Activated CD4-positive, alpha-beta memory T cell treated with anti-CD3 and anti-CD28 coated beads, Interleukin-2, amount 10 ng/mL, durations not matched to agents 7 days and 5 days (primary cell): ENCODE data around the gene CCDC85A. TPM values are rescaled to one million over a fixed set of nuclear protein-coding genes. Genes with fewer than 3 reads are reported as not detected.

Source experiments
- CTCF ChIA-PET: fragments of 350-600 bp; sonication (Branson Sonifier 250); formaldehyde crosslinking; loops from one replicate; lab custom pipeline; 2021; ENCODE audit warnings: antibody characterized with exemption, inconsistent platforms; lab: Charles Lee
- POLR2A ChIA-PET: fragments of 350-600 bp; sonication (Branson Sonifier 250); formaldehyde crosslinking; loops from one replicate; lab custom pipeline; 2021; ENCODE audit warnings: antibody characterized with exemption; lab: Charles Lee
- DNase-seq: peaks from one replicate; pipeline ENCODE4 v3.0.0-alpha.2; 2020
- H3K27ac Mint-ChIP-seq: one replicate; pipeline ENCODE4 v1.8.0; 2021; ENCODE audit warnings: mild to moderate bottlenecking, mixed read lengths
- H3K27me3 Mint-ChIP-seq: one replicate; pipeline ENCODE4 v1.8.0; 2021; ENCODE audit warnings: mixed read lengths
- H3K36me3 Mint-ChIP-seq: one replicate; pipeline ENCODE4 v1.8.0; 2021; ENCODE audit warnings: low read depth, mixed read lengths
- H3K4me1 Mint-ChIP-seq: one replicate; pipeline ENCODE4 v1.8.0; 2021; ENCODE audit warnings: mixed read lengths
- H3K4me3 Mint-ChIP-seq: one replicate; pipeline ENCODE4 v1.8.0; 2021; ENCODE audit warnings: mild to moderate bottlenecking, mixed read lengths
- H3K9me3 Mint-ChIP-seq: one replicate; pipeline ENCODE4 v1.8.0; 2021; ENCODE audit warnings: mixed read lengths
- total RNA-seq, 2 experiments: library from RNA; stranded (reverse); gene quantifications; one replicate each; pipeline ENCODE4 v1.2.3, GENCODE V29; 2021

The CCDC85A gene
- total RNA-seq, 2 experiments from 2014 or later, result not detected

DNA sequence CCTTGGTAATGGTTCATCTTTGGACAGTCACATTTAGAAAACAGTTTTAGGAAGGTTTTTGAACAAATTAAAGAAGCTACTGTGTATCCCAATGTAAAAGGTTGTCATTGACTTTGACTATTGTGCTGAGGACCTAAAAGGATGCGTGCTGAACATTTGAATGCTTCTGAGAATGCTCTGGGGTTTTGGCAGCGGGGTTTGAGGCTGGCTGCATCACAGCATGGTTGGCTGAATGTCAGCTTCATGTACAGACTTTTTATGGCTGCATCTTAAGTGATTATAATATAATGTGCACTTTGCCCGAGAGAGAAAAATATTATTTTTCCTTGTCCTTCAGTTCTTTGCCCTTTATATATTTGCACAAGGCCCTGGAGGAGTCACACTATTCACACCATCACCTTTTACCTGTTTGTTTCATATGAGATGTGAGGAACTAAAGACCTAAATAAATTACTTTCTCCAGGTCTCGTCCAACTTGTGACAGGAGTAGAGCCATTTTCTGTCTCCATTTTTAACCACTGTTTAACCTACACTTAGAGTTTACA is 125.9 kb downstream of the CCDC85A start:
- H3K27me3 Mint-ChIP-seq, result no peaks in the 10 kb centered on the region
- H3K36me3 Mint-ChIP-seq, result no peaks in the 10 kb centered on the region
- no peak overlapping the region for H3K27ac Mint-ChIP-seq
- ChIA-PET CTCF (no interaction called here), POLR2A (no interaction called here)
- no peak overlapping the region for H3K4me3 Mint-ChIP-seq
- DNase-seq, result no peak
- H3K4me1 Mint-ChIP-seq, result no peaks in the 10 kb centered on the region
- no peaks in the 10 kb centered on the region for H3K9me3 Mint-ChIP-seq

DNA sequence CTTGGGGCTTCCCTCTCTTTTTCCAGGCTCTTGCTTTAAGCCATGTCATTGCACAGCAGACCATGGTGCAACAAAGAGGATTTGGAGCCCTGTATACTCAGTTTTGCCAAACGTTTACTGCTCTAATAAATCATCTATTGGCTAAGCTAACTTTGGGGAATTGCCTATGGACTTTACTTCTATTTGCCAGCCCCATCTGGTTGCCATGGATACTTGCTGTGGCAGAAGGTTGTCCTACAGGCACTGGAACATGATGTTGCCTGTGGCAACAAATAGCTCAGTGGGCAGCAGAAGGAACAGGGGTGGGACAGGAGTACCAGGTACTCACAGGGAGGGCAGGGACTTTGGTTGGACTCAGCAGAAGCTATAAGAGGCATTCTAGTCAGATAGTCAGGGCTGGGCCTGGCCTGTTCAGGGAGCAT is 129.7 kb downstream of the CCDC85A start:
- CTCF ChIA-PET, result no interaction called here
- POLR2A ChIA-PET, result interaction anchor here (0.5 kb wide), 1 partner anchor 75 kb away, joined by 3 read pairs; no protein-coding TSS in a partner anchor
- H3K36me3 Mint-ChIP-seq, result no peaks in the 10 kb centered on the region
- no peak overlapping the region for H3K4me3 Mint-ChIP-seq
- no peaks in the 10 kb centered on the region for H3K9me3 Mint-ChIP-seq
- no peaks in the 10 kb centered on the region for H3K27me3 Mint-ChIP-seq
- H3K4me1 Mint-ChIP-seq, result no peaks in the 10 kb centered on the region
- no peak for DNase-seq
- H3K27ac Mint-ChIP-seq, result no peak overlapping the region

DNA sequence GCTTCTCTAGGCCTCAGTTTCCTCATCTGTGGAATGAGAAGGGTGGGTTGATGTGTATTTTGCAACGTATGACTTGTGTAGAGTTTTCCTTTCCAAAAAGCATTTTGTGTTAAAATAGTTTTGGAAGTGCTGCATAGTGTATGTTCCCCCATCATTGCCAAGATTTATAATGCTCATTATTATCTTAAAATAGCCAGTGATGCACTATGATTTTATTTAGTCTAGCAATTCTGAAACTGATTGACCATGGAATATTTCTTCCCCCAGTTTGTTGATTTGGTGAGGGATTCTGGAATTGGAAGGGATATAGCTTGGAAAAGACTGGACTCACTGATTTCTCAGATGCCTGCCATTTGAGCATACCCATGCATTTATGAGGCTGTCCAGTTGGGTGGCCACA is 130.6 kb downstream of the CCDC85A start:
- no peaks in the 10 kb centered on the region for H3K36me3 Mint-ChIP-seq
- CTCF ChIA-PET, result no interaction called here

DNA sequence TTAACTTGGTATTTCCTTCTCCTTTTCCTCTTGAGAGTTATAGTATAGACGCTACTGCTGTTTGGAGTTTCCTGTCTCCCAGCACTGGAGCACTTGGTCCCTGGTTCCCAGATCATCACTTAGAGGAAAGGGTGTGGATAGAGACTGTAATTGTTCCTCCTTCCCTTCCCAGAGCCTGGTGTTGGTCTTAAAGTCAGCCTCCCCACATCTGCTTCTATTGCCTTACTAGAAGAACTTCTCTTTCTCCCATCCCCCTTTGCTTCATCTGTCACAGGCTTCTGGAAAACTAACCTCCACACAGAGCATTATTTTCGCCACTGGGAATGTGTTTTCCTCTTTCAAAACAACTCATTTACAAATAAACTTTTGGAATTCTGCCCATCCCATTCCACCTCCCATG is 131.0 kb downstream of the CCDC85A start:
- Mint-ChIP-seq H3K4me3 (no peak overlapping the region), H3K9me3 (peaks cover 3% of the 10 kb centered on the region), H3K4me1 (no peaks in the 10 kb centered on the region), H3K27me3 (no peaks in the 10 kb centered on the region), H3K36me3 (no peaks in the 10 kb centered on the region), H3K27ac (no peak overlapping the region)
- no peak for DNase-seq
- ChIA-PET POLR2A (no interaction called here), CTCF (no interaction called here)

More for the DNA sequence above, 130.6 kb downstream of the CCDC85A start:
- Mint-ChIP-seq H3K9me3 (peaks cover 3% of the 10 kb centered on the region), H3K4me3 (no peak overlapping the region), H3K4me1 (no peaks in the 10 kb centered on the region), H3K27ac (no peak overlapping the region), H3K27me3 (no peaks in the 10 kb centered on the region)
- no peak for DNase-seq
- POLR2A ChIA-PET, result no interaction called here

DNA sequence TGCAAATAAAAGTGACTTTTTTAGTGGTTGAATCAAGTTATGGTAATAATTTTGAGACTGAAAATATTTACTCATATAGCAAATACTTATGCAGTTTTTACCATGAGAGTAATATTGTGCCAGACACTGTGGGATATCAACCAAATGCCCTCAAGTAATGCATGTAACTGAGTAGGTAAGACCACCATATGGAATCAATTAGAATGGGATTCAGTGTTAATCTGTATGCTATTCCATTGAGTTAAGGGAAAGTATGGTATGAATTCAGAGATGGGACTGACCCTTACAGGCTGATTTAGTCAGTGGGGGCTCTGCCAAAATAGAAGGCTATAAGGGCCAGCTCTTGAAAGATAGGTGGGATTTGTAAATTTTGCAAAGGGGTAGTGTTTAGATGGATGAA is 131.6 kb downstream of the CCDC85A start:
- H3K27me3 Mint-ChIP-seq, result no peaks in the 10 kb centered on the region
- H3K4me3 Mint-ChIP-seq, result no peak overlapping the region
- no peaks in the 10 kb centered on the region for H3K36me3 Mint-ChIP-seq
- DNase-seq, result no peak
- peaks cover 3% of the 10 kb centered on the region for H3K9me3 Mint-ChIP-seq
- H3K27ac Mint-ChIP-seq, result no peak overlapping the region
- ChIA-PET POLR2A (no interaction called here), CTCF (no interaction called here)
- H3K4me1 Mint-ChIP-seq, result no peaks in the 10 kb centered on the region

DNA sequence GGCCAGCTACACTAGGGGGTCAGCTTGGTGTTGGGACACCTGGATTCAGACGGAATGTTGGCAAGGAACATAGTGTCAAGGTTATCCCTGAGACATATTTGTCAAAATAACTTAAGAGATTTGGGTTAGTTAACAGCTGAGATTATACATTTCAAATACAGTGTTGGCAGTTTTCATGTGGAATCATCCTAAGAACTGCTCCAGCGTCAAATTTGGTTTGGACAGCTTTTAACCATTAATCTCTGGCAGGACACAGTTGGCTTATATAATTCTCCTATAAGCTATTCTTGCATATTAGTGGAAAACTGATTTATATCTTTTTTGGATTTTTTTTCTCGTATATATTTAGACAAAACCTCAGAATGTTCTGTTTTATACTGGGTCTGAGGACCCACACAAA is 132.2 kb downstream of the CCDC85A start:
- ChIA-PET POLR2A (no interaction called here), CTCF (no interaction called here)
- Mint-ChIP-seq H3K4me3 (no peak overlapping the region), H3K9me3 (peaks cover 3% of the 10 kb centered on the region), H3K27ac (no peak overlapping the region), H3K27me3 (no peaks in the 10 kb centered on the region), H3K4me1 (no peaks in the 10 kb centered on the region), H3K36me3 (no peaks in the 10 kb centered on the region)
- no peak for DNase-seq

DNA sequence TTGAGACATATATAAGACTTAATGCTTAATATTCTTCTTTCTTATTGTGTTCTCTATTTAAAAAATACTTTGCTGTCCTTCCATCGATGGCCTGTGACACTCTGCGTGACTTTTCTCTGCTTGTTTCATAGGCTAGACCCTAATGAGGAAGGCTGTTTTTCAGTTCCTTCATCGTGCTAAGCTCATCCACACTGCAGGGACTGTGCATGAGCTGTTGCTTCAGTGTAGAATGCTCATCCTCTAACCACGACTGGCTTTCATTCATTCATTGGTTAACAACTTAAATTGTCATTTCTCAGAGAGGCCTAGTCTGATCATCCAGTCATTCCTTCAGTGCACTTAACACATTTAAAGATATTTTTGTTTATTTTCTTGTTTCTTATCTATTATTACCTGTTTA is 134.4 kb downstream of the CCDC85A start:
- CTCF ChIA-PET, result no interaction called here

DNA sequence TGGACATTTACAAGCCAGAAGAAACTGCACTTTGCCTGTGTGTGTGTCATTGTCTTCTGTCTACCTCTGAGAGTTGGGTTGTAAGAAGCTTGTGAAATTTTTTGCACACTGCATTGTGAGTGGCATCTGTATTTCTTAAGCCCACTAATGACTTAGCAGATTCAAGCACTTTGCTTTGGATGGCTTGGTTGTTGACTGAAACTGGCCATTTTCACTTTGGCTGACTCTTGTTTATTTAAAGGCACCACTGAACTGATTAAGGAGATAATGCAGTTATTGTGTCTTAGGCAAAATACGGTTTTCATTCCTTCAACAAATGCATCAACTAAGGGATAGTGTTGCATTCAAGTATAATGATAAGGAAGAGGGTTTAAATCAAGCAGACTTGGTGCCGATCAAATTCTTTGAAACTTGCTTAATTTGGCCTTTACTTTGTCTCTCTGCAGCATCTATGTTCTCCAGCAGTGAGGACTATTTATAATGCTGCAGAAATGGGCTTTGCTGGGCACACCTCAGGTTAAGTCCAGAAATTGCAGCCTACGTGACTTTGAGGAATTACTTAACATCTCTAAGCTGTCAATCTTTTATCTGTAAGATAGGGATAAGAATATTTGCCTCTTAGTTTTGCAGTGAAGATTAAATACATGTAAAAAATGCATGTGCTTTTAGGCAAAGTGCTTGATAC is 142.0 kb downstream of the CCDC85A start:
- Mint-ChIP-seq H3K36me3 (no peaks in the 10 kb centered on the region), H3K9me3 (no peaks in the 10 kb centered on the region), H3K4me1 (no peaks in the 10 kb centered on the region), H3K27ac (no peak overlapping the region), H3K27me3 (no peaks in the 10 kb centered on the region), H3K4me3 (no peak overlapping the region)
- no peak for DNase-seq
- CTCF ChIA-PET, result no interaction called here
- POLR2A ChIA-PET, result no interaction called here

More for the DNA sequence above, 134.4 kb downstream of the CCDC85A start:
- no peaks in the 10 kb centered on the region for H3K36me3 Mint-ChIP-seq
- H3K9me3 Mint-ChIP-seq, result peaks cover 3% of the 10 kb centered on the region
- H3K4me3 Mint-ChIP-seq, result no peak overlapping the region
- DNase-seq, result no peak
- POLR2A ChIA-PET, result no interaction called here
- no peak overlapping the region for H3K27ac Mint-ChIP-seq
- H3K27me3 Mint-ChIP-seq, result no peaks in the 10 kb centered on the region
- H3K4me1 Mint-ChIP-seq, result no peaks in the 10 kb centered on the region

DNA sequence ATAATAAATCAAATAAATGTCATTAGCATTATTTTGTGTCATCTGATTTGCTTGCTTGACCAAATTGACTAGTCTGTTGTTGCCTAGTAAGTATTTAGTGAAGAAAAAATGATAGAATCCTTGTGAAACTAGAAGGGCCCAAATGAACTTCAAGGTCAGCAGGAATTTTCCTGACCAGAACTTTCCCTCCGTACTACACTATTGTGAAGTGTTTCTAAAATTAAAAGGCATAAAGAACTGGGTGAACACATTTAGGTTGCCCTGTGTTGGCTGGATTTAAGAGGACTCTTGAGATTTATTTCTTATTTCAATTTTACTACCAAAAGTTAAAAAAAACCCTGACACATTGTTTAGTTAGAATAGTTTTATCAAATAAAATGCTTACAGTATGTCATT is 142.6 kb downstream of the CCDC85A start:
- DNase-seq, result no peak
- H3K27me3 Mint-ChIP-seq, result no peaks in the 10 kb centered on the region
- no peaks in the 10 kb centered on the region for H3K36me3 Mint-ChIP-seq
- no peak overlapping the region for H3K4me3 Mint-ChIP-seq
- no peaks in the 10 kb centered on the region for H3K9me3 Mint-ChIP-seq
- CTCF ChIA-PET, result no interaction called here
- no peak overlapping the region for H3K27ac Mint-ChIP-seq
- POLR2A ChIA-PET, result no interaction called here
- H3K4me1 Mint-ChIP-seq, result no peaks in the 10 kb centered on the region

DNA sequence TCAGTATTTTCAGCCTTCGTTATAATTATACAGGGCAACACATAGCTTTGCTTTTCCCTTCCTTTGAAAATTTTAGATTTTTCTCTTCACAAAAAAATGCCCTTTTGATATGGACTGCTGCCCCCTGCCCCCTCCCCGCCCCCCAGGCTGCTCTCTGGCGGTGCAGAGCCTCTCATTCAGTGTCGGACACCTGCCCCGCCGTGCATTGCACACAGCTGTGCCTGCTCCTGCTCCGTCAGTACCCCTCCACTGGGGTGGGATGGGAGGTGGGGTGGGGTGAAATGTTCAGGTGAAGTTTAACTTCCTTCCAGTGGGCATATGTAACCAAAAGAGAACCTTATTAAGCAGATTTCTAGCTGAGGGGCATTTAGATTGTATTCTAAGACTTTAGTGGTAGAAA is 148.0 kb downstream of the CCDC85A start:
- ChIA-PET CTCF (no interaction called here), POLR2A (no interaction called here)
- Mint-ChIP-seq H3K27ac (no peak overlapping the region), H3K9me3 (no peaks in the 10 kb centered on the region), H3K36me3 (no peaks in the 10 kb centered on the region), H3K4me1 (no peaks in the 10 kb centered on the region), H3K27me3 (no peaks in the 10 kb centered on the region), H3K4me3 (no peak overlapping the region)
- no peak for DNase-seq

DNA sequence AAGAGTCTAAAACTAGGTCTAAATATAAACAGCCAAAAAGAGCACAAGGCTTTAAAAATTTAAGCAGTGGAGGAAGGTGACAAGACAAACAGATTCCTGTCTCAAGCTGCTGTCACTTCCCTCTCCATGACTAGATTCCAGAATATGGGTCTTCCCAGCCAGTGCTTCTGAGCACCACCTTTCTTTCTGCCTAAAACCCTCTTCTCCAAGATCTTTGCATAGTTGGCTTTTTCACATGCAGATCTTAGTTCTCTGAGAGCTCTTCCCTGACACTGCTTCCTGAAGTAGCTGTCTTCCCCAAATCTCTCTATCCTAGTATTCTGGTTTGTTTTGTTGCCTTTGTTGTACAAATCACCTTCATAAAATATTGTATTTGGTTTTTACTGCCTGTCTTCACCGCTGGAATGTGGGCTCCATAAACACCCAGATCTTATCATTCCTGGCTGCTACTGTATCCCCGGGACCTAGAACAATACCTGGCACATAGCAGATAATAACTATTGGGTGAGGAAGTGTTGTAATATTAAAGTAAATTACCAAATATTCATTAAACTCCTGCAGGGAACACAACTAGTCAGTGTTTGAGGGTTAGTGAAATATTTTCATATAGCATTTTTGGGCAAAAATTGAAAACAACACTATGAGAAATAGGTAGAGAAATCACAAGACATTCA is 150.2 kb downstream of the CCDC85A start:
- no peaks in the 10 kb centered on the region for H3K4me1 Mint-ChIP-seq
- no peak overlapping the region for H3K4me3 Mint-ChIP-seq
- no peak for DNase-seq
- ChIA-PET CTCF (no interaction called here), POLR2A (no interaction called here)
- H3K27me3 Mint-ChIP-seq, result no peaks in the 10 kb centered on the region
- no peak overlapping the region for H3K27ac Mint-ChIP-seq
- H3K9me3 Mint-ChIP-seq, result no peaks in the 10 kb centered on the region
- no peaks in the 10 kb centered on the region for H3K36me3 Mint-ChIP-seq

DNA sequence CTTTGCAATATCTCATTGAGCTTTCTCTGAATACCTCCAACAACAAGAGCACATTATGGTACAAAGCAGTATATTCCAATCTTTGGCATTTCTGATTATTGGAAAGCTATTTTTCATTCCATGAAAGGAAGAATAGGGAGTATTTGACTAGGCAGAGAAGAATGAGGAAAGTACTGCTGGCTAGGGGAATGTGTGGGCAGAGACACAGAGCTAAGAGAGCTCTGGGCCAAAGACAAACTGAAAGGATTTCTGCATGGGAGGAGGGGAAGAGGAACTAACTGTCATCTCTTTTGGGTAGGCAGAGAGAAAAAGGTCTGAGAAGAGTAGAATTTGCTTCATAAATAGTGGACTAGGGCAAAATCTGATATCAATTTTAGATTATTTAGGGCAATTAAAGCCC is 150.8 kb downstream of the CCDC85A start:
- ChIA-PET POLR2A (no interaction called here), CTCF (no interaction called here)
- Mint-ChIP-seq H3K27ac (no peak overlapping the region), H3K9me3 (no peaks in the 10 kb centered on the region), H3K27me3 (no peaks in the 10 kb centered on the region), H3K4me1 (no peaks in the 10 kb centered on the region), H3K4me3 (no peak overlapping the region), H3K36me3 (no peaks in the 10 kb centered on the region)
- DNase-seq, result no peak

DNA sequence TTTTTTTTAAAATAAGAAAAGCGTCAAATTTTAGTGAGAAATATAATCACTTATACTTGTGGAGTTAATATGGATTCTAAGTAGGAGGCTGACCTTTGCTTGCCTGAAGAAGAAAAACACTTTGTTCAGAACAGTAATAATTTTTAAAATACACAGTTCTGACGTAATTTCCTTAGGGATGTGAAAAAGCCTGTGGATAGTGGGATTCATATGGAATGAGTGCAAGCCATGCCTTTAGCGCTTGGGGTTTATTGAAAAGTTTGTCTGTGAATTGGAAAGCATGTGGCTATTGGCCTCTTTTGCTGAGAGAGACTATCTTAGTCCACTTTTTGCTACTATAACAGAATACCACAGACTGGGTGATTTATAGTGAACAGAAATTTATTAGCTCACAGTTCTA is 151.3 kb downstream of the CCDC85A start:
- no peak for DNase-seq
- Mint-ChIP-seq H3K27me3 (no peaks in the 10 kb centered on the region), H3K4me1 (no peaks in the 10 kb centered on the region), H3K27ac (no peak overlapping the region), H3K36me3 (no peaks in the 10 kb centered on the region), H3K4me3 (no peak overlapping the region), H3K9me3 (no peaks in the 10 kb centered on the region)
- POLR2A ChIA-PET, result no interaction called here
- CTCF ChIA-PET, result no interaction called here

DNA sequence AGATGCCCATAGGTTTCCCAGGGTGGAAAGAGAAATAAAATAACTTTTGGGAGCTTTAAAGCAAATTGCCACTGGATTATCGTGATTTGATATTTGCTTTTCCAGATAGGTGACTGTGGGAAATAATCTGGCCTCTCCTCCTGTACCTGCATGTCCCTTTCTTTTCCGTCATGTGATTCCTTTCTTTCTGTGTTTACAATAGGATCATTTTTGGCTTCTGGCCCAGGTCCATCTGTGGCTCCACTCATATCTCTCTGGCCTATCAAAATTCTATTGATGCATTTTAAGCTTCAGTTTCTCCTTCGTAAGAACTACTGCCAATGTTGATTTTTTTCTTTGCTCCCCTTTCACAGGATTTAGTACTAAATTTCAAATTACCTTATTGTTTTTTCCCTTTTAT is 153.6 kb downstream of the CCDC85A start:
- H3K4me3 Mint-ChIP-seq, result no peak overlapping the region
- no peak overlapping the region for H3K27ac Mint-ChIP-seq
- no peaks in the 10 kb centered on the region for H3K27me3 Mint-ChIP-seq
- H3K36me3 Mint-ChIP-seq, result no peaks in the 10 kb centered on the region
- H3K9me3 Mint-ChIP-seq, result no peaks in the 10 kb centered on the region
- CTCF ChIA-PET, result no interaction called here
- DNase-seq, result no peak
- H3K4me1 Mint-ChIP-seq, result no peaks in the 10 kb centered on the region
- POLR2A ChIA-PET, result no interaction called here
